ENCODE data around the gene TLK1. TPM values are rescaled to one million over a fixed set of nuclear protein-coding genes. Genes with fewer than 3 reads are reported as not detected.
A peak's percentile ranks its signal among the peaks of the same experiment; 100 is the strongest.

The TLK1 gene
- total and polyA plus RNA-seq, 4 donors: 7.7 to 19.6 (median 15.6) TPM

DNA sequence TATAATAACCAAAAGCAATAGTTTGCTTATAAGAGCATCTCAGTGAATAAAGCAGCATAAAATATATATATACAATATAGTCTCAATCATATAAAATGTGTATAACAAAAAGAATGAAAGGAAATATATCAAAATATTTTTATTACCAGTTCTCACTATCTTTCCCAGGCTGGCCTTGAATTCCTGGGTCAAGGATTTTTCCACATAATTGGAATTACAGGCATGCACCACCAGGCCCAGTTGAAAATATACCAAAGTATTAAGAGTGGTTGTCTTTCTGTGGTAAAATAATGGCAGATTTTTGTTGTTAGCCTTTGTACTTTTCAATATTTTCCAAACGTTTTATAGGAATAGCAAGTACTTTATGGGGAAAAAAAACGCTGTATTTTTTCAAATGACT is 8.6 kb upstream of the TLK1 start:
- H3K4me3 ChIP-seq (ENCODE audit: low read depth in 1 of 3, low read length in 3 of 3): no peak overlapping the region
- DNase-seq (ENCODE audit: low spot score): no peak
- no peak overlapping the region for H3K9ac ChIP-seq (ENCODE audit: low read depth in 1 of 2, low read length in 2 of 2)
- WGBS: 53% methylated on average over 2 of the region's 2 CpGs
- peaks cover 2 to 22% (median 18%) of the 10 kb centered on the region in 4 donors for H3K4me1 ChIP-seq (ENCODE audit: control insufficient read depth in 4 of 4, insufficient read depth in 4 of 4, low read length in 3 of 4)
- no peaks in the 10 kb centered on the region for H3K36me3 ChIP-seq (ENCODE audit: control insufficient read depth in 4 of 4, insufficient read depth in 3 of 4, low read depth in 1 of 4, low read length in 3 of 4)
- H3K27me3 ChIP-seq (ENCODE audit: control insufficient read depth in 4 of 4, insufficient read depth in 4 of 4, low read length in 3 of 4): no peaks in the 10 kb centered on the region
- no peak overlapping the region for H3K27ac ChIP-seq (ENCODE audit: low read depth in 1 of 2, low read length in 2 of 2)
- H3K9me3 ChIP-seq (ENCODE audit: control insufficient read depth in 4 of 4, low read length in 3 of 4): no peaks in the 10 kb centered on the region
- TF ChIP-seq NR2F2 (IDR thresholded peaks at IDR 0.05) (no peak), FOXA1 (IDR thresholded peaks at IDR 0.05) (no peak), RXRA (IDR thresholded peaks at IDR 0.05) (no peak), JUND (IDR thresholded peaks at IDR 0.05) (no peak), HNF4A (conservative IDR thresholded peaks at IDR 0.05) (no peak), CTCF (IDR thresholded peaks at IDR 0.05; ENCODE audit: low read depth, low read length, missing input control) (no peak), MAX (IDR thresholded peaks at IDR 0.05) (no peak), RAD21 (IDR thresholded peaks at IDR 0.05) (no peak)
- TF ChIP-seq, protein P1, sequence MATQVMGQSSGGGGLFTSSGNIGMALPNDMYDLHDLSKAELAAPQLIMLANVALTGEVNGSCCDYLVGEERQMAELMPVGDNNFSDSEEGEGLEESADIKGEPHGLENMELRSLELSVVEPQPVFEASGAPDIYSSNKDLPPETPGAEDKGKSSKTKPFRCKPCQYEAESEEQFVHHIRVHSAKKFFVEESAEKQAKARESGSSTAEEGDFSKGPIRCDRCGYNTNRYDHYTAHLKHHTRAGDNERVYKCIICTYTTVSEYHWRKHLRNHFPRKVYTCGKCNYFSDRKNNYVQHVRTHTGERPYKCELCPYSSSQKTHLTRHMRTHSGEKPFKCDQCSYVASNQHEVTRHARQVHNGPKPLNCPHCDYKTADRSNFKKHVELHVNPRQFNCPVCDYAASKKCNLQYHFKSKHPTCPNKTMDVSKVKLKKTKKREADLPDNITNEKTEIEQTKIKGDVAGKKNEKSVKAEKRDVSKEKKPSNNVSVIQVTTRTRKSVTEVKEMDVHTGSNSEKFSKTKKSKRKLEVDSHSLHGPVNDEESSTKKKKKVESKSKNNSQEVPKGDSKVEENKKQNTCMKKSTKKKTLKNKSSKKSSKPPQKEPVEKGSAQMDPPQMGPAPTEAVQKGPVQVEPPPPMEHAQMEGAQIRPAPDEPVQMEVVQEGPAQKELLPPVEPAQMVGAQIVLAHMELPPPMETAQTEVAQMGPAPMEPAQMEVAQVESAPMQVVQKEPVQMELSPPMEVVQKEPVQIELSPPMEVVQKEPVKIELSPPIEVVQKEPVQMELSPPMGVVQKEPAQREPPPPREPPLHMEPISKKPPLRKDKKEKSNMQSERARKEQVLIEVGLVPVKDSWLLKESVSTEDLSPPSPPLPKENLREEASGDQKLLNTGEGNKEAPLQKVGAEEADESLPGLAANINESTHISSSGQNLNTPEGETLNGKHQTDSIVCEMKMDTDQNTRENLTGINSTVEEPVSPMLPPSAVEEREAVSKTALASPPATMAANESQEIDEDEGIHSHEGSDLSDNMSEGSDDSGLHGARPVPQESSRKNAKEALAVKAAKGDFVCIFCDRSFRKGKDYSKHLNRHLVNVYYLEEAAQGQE (IDR thresholded peaks at IDR 0.05): no peak
- TF ChIP-seq, protein P2, sequence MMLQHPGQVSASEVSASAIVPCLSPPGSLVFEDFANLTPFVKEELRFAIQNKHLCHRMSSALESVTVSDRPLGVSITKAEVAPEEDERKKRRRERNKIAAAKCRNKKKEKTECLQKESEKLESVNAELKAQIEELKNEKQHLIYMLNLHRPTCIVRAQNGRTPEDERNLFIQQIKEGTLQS (IDR thresholded peaks at IDR 0.05): no peak
- TF ChIP-seq, protein P3, sequence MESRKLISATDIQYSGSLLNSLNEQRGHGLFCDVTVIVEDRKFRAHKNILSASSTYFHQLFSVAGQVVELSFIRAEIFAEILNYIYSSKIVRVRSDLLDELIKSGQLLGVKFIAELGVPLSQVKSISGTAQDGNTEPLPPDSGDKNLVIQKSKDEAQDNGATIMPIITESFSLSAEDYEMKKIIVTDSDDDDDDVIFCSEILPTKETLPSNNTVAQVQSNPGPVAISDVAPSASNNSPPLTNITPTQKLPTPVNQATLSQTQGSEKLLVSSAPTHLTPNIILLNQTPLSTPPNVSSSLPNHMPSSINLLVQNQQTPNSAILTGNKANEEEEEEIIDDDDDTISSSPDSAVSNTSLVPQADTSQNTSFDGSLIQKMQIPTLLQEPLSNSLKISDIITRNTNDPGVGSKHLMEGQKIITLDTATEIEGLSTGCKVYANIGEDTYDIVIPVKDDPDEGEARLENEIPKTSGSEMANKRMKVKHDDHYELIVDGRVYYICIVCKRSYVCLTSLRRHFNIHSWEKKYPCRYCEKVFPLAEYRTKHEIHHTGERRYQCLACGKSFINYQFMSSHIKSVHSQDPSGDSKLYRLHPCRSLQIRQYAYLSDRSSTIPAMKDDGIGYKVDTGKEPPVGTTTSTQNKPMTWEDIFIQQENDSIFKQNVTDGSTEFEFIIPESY (IDR thresholded peaks at IDR 0.05): no peak

DNA sequence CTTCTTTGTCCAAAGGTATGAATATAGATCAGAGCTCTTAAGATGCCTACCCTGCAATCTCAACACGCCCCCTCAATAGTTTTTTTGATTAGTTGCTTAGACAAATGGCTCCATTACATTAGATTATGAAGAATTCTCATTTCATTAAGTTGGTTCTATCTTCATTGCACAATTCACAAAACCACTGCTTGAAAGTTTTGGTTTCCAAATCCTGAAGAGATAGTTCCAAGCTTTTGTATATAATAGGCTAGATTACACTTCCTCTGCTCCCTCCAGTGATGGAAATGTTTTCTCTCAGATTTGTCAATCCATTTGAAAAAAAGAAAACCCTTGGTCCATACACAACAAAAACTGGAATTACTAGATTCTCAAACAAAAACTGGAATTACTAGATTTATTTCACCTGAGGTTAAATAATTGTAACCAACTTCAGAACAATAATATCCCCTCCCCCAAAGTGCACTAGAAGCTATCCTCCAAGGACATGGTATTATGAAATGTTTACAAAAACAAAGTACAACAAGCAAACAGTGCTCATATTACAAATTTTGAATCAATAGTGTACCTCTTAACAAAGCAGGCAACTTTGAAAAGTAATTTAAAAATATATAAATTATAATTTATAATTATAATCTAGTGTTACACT is 6.8 kb upstream of the TLK1 start:
- Histone ChIP-seq H3K4me1 (ENCODE audit: control insufficient read depth in 4 of 4, insufficient read depth in 4 of 4, low read length in 3 of 4) (peaks cover 2 to 22% (median 19%) of the 10 kb centered on the region in 4 donors), H3K9me3 (ENCODE audit: control insufficient read depth in 4 of 4, low read length in 3 of 4) (no peaks in the 10 kb centered on the region), H3K4me3 (ENCODE audit: low read depth in 1 of 3, low read length in 3 of 3) (no peak overlapping the region), H3K27ac (ENCODE audit: low read depth in 1 of 2, low read length in 2 of 2) (peak overlapping the region in 1 of 2 donors; percentile 14), H3K36me3 (ENCODE audit: control insufficient read depth in 4 of 4, insufficient read depth in 3 of 4, low read depth in 1 of 4, low read length in 3 of 4) (no peaks in the 10 kb centered on the region), H3K9ac (ENCODE audit: low read depth in 1 of 2, low read length in 2 of 2) (no peak overlapping the region), H3K27me3 (ENCODE audit: control insufficient read depth in 4 of 4, insufficient read depth in 4 of 4, low read length in 3 of 4) (no peaks in the 10 kb centered on the region)
- peak; percentile 38 to 62 for TF ChIP-seq RXRA (IDR thresholded peaks at IDR 0.05)
- TF ChIP-seq YY1 (IDR thresholded peaks at IDR 0.05): no peak
- TF ChIP-seq RAD21 (IDR thresholded peaks at IDR 0.05): peak in 1 of 2 donors; percentile 9
- no peak for TF ChIP-seq FOXA2 (IDR thresholded peaks at IDR 0.05)
- TF ChIP-seq, protein P1 (IDR thresholded peaks at IDR 0.05): no peak
- TF ChIP-seq HNF4A (conservative IDR thresholded peaks at IDR 0.05): peak; percentile 71 to 75
- WGBS: 76% methylated on average over 1 of the region's 1 CpG
- no peak for DNase-seq (ENCODE audit: low spot score)
